HepG2 (cell line): ENCODE measurements around the gene NOL4L. TPM values are rescaled to one million over a fixed set of nuclear protein-coding genes. Genes with fewer than 3 reads are reported as not detected.
A peak's percentile ranks its signal among the peaks of the same experiment; 100 is the strongest.

Experiments
- ATF1 ChIP-seq: IDR thresholded peaks from 2 replicates; pipeline ENCODE4 v1.6.1; 2016; ENCODE audit warnings: mild to moderate bottlenecking, control low read depth
- ATM ChIP-seq: fragments of 450-650 bp; IDR thresholded peaks from 2 replicates; pipeline ENCODE4 v1.7.1; 2017; ENCODE audit warnings: mild to moderate bottlenecking, borderline replicate concordance
- CBFB ChIP-seq: sonication (generic); formaldehyde crosslinking; IDR thresholded peaks from 2 replicates; pipeline ENCODE4 v1.4.0; 2020; ENCODE audit warnings: missing genetic modification reagents
- CC2D1A ChIP-seq: sonication (generic); formaldehyde crosslinking; IDR thresholded peaks from 2 replicates; pipeline ENCODE4 v1.8.1; 2023; ENCODE audit warnings: mild to moderate bottlenecking, missing genetic modification reagents
- DNMT1 ChIP-seq: sonication (generic); formaldehyde crosslinking; IDR thresholded peaks from 2 replicates; pipeline ENCODE4 v1.5.1; 2020; ENCODE audit warnings: mild to moderate bottlenecking, missing genetic modification reagents
- FOXK1 ChIP-seq: sonication (generic); formaldehyde crosslinking; IDR thresholded peaks from 2 replicates; pipeline ENCODE4 v1.4.0; 2020; ENCODE audit warnings: low read depth, missing genetic modification reagents, borderline replicate concordance
- KLF12 ChIP-seq: sonication (generic); formaldehyde crosslinking; IDR thresholded peaks from 2 replicates; pipeline ENCODE4 v1.4.0; 2020; ENCODE audit warnings: missing genetic modification reagents, borderline replicate concordance
- PCBP1 ChIP-seq: fragments of 200-400 bp; formaldehyde crosslinking; IDR thresholded peaks from 2 replicates; pipeline ENCODE4 v1.6.1; 2017; ENCODE audit warnings: mild to moderate bottlenecking, low read depth, low read length, borderline replicate concordance
- PHB2 ChIP-seq: fragments of 450-650 bp; IDR thresholded peaks from 2 replicates; pipeline ENCODE4 v1.6.1; 2018; ENCODE audit not compliant: partially characterized antibody
- RBFOX2 ChIP-seq: fragments of 200-400 bp; formaldehyde crosslinking; IDR thresholded peaks from 2 replicates; pipeline ENCODE4 v1.6.1; 2017; ENCODE audit warnings: low read depth, mild to moderate bottlenecking, low read length
- ZBTB42 ChIP-seq: sonication (generic); formaldehyde crosslinking; IDR thresholded peaks from 2 replicates; pipeline ENCODE4 v1.5.0; 2020; ENCODE audit warnings: mild to moderate bottlenecking, missing genetic modification reagents
- ZEB1 ChIP-seq: IDR thresholded peaks from 2 replicates; pipeline ENCODE4 v1.6.1; 2012; ENCODE audit warnings: mild to moderate bottlenecking, low read depth, inconsistent platforms; ENCODE audit not compliant: insufficient replicate concordance
- ZFP41 ChIP-seq: sonication (generic); formaldehyde crosslinking; IDR thresholded peaks from 2 replicates; pipeline ENCODE4 v1.4.0; 2020; ENCODE audit warnings: mild to moderate bottlenecking, missing genetic modification reagents, borderline replicate concordance
- ZNF143 ChIP-seq: sonication (generic); formaldehyde crosslinking; IDR thresholded peaks from 2 replicates; pipeline ENCODE4 v1.4.0; 2020; ENCODE audit warnings: missing genetic modification reagents
- ZNF207 ChIP-seq: fragments of 450-650 bp; IDR thresholded peaks from 2 replicates; pipeline ENCODE4 v1.6.1; 2016; ENCODE audit warnings: antibody characterized with exemption, borderline replicate concordance
- ZNF232 ChIP-seq: sonication (generic); formaldehyde crosslinking; IDR thresholded peaks from 2 replicates; pipeline ENCODE4 v1.4.0; 2020; ENCODE audit warnings: missing genetic modification reagents, borderline replicate concordance
- ZNF337 ChIP-seq: sonication (generic); formaldehyde crosslinking; IDR thresholded peaks from 2 replicates; pipeline ENCODE4 v1.5.1; 2020; ENCODE audit warnings: missing genetic modification reagents, low read depth, mild to moderate bottlenecking, borderline replicate concordance
- ZNF430 ChIP-seq: sonication (generic); formaldehyde crosslinking; IDR thresholded peaks from 2 replicates; pipeline ENCODE4 v1.9.0; 2021; ENCODE audit warnings: mild to moderate bottlenecking, missing genetic modification reagents
- ZNF572 ChIP-seq: sonication (generic); formaldehyde crosslinking; IDR thresholded peaks from 2 replicates; pipeline ENCODE4 v1.5.1; 2020; ENCODE audit warnings: mild to moderate bottlenecking, missing genetic modification reagents
- ZNF703 ChIP-seq: sonication (generic); formaldehyde crosslinking; IDR thresholded peaks from 2 replicates; pipeline ENCODE4 v1.5.1; 2020; ENCODE audit warnings: missing genetic modification reagents, mild to moderate bottlenecking, moderate library complexity, borderline replicate concordance
- ZSCAN29 ChIP-seq: sonication (generic); formaldehyde crosslinking; conservative IDR thresholded peaks from 2 replicates; pipeline ENCODE4 v1.4.0; 2020; ENCODE audit warnings: mild to moderate bottlenecking, missing genetic modification reagents
- polyA plus RNA-seq, 8 experiments: library from polyadenylated mRNA; depleted of rRNA in 3 of 8; stranded (reverse) in 7 of 8; unstranded in 1 of 8; fragments of >200 nt; fragmentation: Illumina TruSeq in 4 of 8; extraction: Trizol in 4 of 8; gene quantifications; 2 replicates each; pipeline versions ENCODE4 v1.2.1 to v1.2.3, GENCODE V29; 2011 to 2016; ENCODE audit warnings: low read depth in 4 of 8, missing spikeins in 1 of 8, mixed read lengths in 1 of 8; ENCODE audit not compliant: insufficient read depth in 1 of 8
- total RNA-seq, 5 experiments: library from RNA; depleted of rRNA; stranded (reverse); fragments of >200 nt; fragmentation: Illumina TruSeq; extraction: Trizol; gene quantifications; 2 replicates each; pipeline ENCODE4 v1.2.3, GENCODE V29; 2016; ENCODE audit warnings: low read depth in 1 of 5
- TF ChIP-seq, protein P1 (sequence below): sonication (generic); formaldehyde crosslinking; conservative IDR thresholded peaks from 2 replicates; pipeline ENCODE4 v1.4.0; 2020; ENCODE audit warnings: missing genetic modification reagents
- TF ChIP-seq, protein P2 (sequence below): sonication (generic); formaldehyde crosslinking; IDR thresholded peaks from 2 replicates; pipeline ENCODE4 v1.5.0; 2020; ENCODE audit warnings: mild to moderate bottlenecking, missing genetic modification reagents
- TF ChIP-seq, protein P3 (sequence below): sonication (generic); formaldehyde crosslinking; IDR thresholded peaks from 2 replicates; pipeline ENCODE4 v1.4.0; 2020; ENCODE audit warnings: missing genetic modification reagents

NOL4L gene
- total and polyA plus RNA-seq, 2 of the 13 experiments (the other 11 are each of a cell fraction or from before 2014, with no cell fraction given), result 16.6 to 35.4 TPM

DNA sequence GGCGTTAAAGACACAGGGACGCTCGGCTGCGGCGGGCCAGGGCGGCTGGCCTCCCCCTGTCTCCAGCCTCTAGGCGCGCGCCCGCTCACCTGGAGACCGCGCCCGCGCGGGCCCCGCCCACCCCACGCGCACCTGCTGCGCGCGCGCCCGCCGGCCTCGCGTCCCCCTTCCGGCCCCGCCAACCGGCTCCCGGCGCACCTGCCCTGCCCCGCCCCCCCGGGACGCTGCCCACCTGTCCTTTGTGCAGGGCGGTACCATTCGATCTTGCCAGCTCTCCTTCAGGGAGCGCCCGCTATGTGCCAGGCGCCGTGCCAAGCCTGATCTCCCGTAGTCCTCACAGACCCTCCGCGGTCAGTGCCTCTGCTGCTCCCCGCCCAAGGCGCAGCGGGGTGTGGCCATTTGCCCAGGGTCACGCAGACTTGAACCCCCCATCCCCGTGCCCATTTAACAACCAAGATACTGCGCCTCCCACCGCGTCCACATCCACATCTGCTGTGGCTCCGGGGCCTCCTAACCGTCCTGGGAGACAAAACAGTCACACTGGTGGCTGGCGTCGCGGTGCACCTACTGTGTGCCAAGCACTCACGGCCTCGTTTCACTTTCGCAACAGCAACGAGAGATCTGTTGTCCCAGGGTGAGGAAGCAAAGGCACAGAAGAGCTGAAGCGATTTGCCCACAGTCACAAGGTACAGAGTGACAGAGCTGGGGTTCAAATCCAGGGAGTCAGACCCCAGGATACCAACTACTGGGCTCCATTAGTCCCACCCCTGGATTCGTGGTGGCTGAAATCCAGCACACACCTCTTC is 48.1 kb downstream of the NOL4L start (continued):
- peak; percentile 68; the same call in 1 of the 2 replicates for TF ChIP-seq DNMT1 (CRISPR knock-in tag)
- no peak for TF ChIP-seq ATM
- no peak for TF ChIP-seq ZNF207
- TF ChIP-seq ZBTB42 (CRISPR knock-in tag), result 0 out of 2 replicates have a peak, but pooled peaks have one; percentile 47
- 0 out of 2 replicates have a peak, but pooled peaks have one; percentile 29 for TF ChIP-seq ZNF572 (CRISPR knock-in tag)
- no peak for TF ChIP-seq ZEB1
- no peak for TF ChIP-seq ZSCAN29 (CRISPR knock-in tag)
- TF ChIP-seq, protein P1, sequence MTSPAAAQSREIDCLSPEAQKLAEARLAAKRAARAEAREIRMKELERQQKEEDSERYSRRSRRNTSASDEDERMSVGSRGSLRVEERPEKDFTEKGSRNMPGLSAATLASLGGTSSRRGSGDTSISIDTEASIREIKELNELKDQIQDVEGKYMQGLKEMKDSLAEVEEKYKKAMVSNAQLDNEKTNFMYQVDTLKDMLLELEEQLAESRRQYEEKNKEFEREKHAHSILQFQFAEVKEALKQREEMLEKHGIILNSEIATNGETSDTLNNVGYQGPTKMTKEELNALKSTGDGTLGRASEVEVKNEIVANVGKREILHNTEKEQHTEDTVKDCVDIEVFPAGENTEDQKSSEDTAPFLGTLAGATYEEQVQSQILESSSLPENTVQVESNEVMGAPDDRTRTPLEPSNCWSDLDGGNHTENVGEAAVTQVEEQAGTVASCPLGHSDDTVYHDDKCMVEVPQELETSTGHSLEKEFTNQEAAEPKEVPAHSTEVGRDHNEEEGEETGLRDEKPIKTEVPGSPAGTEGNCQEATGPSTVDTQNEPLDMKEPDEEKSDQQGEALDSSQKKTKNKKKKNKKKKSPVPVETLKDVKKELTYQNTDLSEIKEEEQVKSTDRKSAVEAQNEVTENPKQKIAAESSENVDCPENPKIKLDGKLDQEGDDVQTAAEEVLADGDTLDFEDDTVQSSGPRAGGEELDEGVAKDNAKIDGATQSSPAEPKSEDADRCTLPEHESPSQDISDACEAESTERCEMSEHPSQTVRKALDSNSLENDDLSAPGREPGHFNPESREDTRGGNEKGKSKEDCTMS (CRISPR knock-in tag), result no peak
- TF ChIP-seq RBFOX2, result 0 out of 2 replicates have a peak, but pooled peaks have one; percentile 26
- TF ChIP-seq KLF12 (CRISPR knock-in tag), result no peak
- TF ChIP-seq FOXK1 (CRISPR knock-in tag), result no peak
- no peak for TF ChIP-seq PHB2
- TF ChIP-seq CC2D1A (CRISPR knock-in tag), result no peak
- no peak for TF ChIP-seq ATF1 (CRISPR knock-in tag)
- TF ChIP-seq ZFP41, result no peak
- TF ChIP-seq CBFB, result no peak
- no peak for TF ChIP-seq ZNF430 (CRISPR knock-in tag)
- TF ChIP-seq, protein P2, sequence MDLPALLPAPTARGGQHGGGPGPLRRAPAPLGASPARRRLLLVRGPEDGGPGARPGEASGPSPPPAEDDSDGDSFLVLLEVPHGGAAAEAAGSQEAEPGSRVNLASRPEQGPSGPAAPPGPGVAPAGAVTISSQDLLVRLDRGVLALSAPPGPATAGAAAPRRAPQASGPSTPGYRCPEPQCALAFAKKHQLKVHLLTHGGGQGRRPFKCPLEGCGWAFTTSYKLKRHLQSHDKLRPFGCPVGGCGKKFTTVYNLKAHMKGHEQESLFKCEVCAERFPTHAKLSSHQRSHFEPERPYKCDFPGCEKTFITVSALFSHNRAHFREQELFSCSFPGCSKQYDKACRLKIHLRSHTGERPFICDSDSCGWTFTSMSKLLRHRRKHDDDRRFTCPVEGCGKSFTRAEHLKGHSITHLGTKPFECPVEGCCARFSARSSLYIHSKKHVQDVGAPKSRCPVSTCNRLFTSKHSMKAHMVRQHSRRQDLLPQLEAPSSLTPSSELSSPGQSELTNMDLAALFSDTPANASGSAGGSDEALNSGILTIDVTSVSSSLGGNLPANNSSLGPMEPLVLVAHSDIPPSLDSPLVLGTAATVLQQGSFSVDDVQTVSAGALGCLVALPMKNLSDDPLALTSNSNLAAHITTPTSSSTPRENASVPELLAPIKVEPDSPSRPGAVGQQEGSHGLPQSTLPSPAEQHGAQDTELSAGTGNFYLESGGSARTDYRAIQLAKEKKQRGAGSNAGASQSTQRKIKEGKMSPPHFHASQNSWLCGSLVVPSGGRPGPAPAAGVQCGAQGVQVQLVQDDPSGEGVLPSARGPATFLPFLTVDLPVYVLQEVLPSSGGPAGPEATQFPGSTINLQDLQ (CRISPR knock-in tag), result no peak; the same call in 1 of the 2 replicates
- no peak; the same call in 1 of the 2 replicates for TF ChIP-seq ZNF232
- TF ChIP-seq, protein P3, sequence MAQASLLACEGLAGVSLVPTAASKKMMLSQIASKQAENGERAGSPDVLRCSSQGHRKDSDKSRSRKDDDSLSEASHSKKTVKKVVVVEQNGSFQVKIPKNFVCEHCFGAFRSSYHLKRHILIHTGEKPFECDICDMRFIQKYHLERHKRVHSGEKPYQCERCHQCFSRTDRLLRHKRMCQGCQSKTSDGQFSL (CRISPR knock-in tag), result no peak
- no peak for TF ChIP-seq ZNF703 (CRISPR knock-in tag)
- 0 out of 2 replicates have a peak, but pooled peaks have one; percentile 54 for TF ChIP-seq PCBP1
- no peak for TF ChIP-seq ZNF337 (CRISPR knock-in tag)
- TF ChIP-seq ZNF143 (CRISPR knock-in tag), result no peak
